CD4-positive, alpha-beta T cell (primary cell): ENCODE results near the gene ZNF169. TPM values are rescaled to one million over a fixed set of nuclear protein-coding genes. Genes with fewer than 3 reads are reported as not detected.
"Not testable (repeated sequence)": the region's sequence is repeated elsewhere in the genome, so short reads cannot be mapped to it uniquely, and the experiment has no call there.

ENCODE experiments used
- ATAC-seq: fragments of 200-7000 bp; cut with Tn5 transposase; one replicate; pipeline ENCODE4 v1.10.0; 2022; ENCODE audit warnings: mild to moderate bottlenecking; ENCODE audit not compliant: poor library complexity
- CTCF ChIA-PET: fragments of 350-600 bp; sonication (Branson Sonifier 250); formaldehyde crosslinking; loops from one replicate; lab custom pipeline; 2021; ENCODE audit warnings: antibody characterized with exemption, inconsistent platforms; lab: Charles Lee
- POLR2A ChIA-PET: fragments of 350-600 bp; sonication (Branson Sonifier 250); formaldehyde crosslinking; loops from one replicate; lab custom pipeline; 2021; ENCODE audit warnings: antibody characterized with exemption, inconsistent platforms; lab: Charles Lee
- DNase-seq, 14 experiments: peaks; one replicate each; pipeline ENCODE4 v3.0.0-alpha.2; 2013 to 2020; ENCODE audit warnings: mixed read lengths in 2 of 14
- H3K27ac ChIP-seq, 2 donors: one replicate each; pipeline versions ENCODE4 v1.5.1 to v1.7.0; 2013; ENCODE audit warnings: low read length in 2 of 2, low read depth in 1 of 2, mild to moderate bottlenecking in 1 of 2
- H3K27me3 ChIP-seq, 2 experiments: 1 replicate in 1 of 2; 2 replicates in 1 of 2; pipeline versions ENCODE4 v1.6.1 to v1.7.0; 2013; ENCODE audit warnings: low read length in 2 of 2, control low read depth in 1 of 2, mild to moderate bottlenecking in 1 of 2, moderate library complexity in 1 of 2; ENCODE audit not compliant: insufficient read depth in 2 of 2, control insufficient read depth in 1 of 2
- H3K36me3 ChIP-seq: one replicate; pipeline ENCODE4 v1.6.1; 2013; ENCODE audit warnings: low read length, control low read depth; ENCODE audit not compliant: insufficient read depth
- H3K4me1 ChIP-seq: one replicate; pipeline ENCODE4 v1.6.1; 2013; ENCODE audit warnings: low read length, control low read depth; ENCODE audit not compliant: insufficient read depth
- H3K4me3 ChIP-seq: one replicate; pipeline ENCODE4 v1.5.1; 2013; ENCODE audit warnings: mild to moderate bottlenecking, low read length, moderate library complexity
- H3K9me3 ChIP-seq, 2 experiments: 1 replicate in 1 of 2; 2 replicates in 1 of 2; pipeline versions ENCODE4 v1.6.1 to v1.7.0; 2013; ENCODE audit warnings: low read length in 2 of 2, mild to moderate bottlenecking in 2 of 2, control low read depth in 1 of 2, moderate library complexity in 1 of 2; ENCODE audit not compliant: control insufficient read depth in 1 of 2, insufficient read depth in 1 of 2
- H3K27ac Mint-ChIP-seq: one replicate; pipeline ENCODE4 v1.8.0; 2020; ENCODE audit warnings: mixed read lengths
- H3K27me3 Mint-ChIP-seq: one replicate; pipeline ENCODE4 v1.8.0; 2021; ENCODE audit warnings: mixed read lengths
- H3K36me3 Mint-ChIP-seq: one replicate; pipeline ENCODE4 v1.8.0; 2021; ENCODE audit warnings: low read depth, mixed read lengths
- H3K4me1 Mint-ChIP-seq: one replicate; pipeline ENCODE4 v1.8.0; 2021; ENCODE audit warnings: low read depth, mixed read lengths
- H3K4me3 Mint-ChIP-seq: one replicate; pipeline ENCODE4 v1.8.0; 2020; ENCODE audit warnings: mild to moderate bottlenecking, mixed read lengths
- H3K9me3 Mint-ChIP-seq: one replicate; pipeline ENCODE4 v1.8.0; 2020; ENCODE audit warnings: mixed read lengths
- intact Hi-C, 2 experiments: fragments of 100-400 bp; cut with DNase I in 1 of 2; cut with micrococcal nuclease in 1 of 2; formaldehyde crosslinking; loops; one replicate each; pipeline versions ENCODE4 v1.15.1 to v1.9.0; 2023 to 2025; cut with DNase I, micrococcal nuclease
- total RNA-seq, 174 experiments: library from RNA in 2 of 174; stranded (reverse) in 2 of 174; gene quantifications; one replicate each; pipeline ENCODE4 v1.2.3 and lab custom pipeline; 2021 to 2026
- TF ChIP-seq, protein P1 (sequence below): fragments of 200-600 bp; IDR thresholded peaks from one replicate; pipeline ENCODE4 v1.8.0; 2022; ENCODE audit warnings: antibody characterized with exemption, mild to moderate bottlenecking

The ZNF169 gene
- total RNA-seq, 2 experiments from 2014 or later, result 3.5 to 5.1 TPM

DNA sequence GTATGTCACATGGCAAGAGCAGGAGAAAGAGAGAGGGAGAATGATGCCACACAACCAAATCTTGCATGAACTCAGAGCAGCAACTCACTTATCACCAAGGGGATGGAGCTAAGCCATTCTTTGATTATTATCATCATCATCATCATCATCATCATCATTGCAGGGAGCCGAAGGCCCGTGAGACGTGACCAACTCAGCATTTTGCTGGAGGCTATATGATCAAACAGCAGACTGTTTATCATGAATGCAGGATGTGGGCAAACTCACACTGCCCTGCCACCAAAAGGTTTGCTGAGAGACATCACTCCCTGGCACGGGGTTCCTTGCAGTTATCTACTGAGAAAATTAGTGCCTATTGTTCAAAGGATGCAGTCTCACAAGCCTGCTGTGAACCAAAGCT lies 8.6 kb upstream of the ZNF169 start:
- intact Hi-C loops, result loop anchor here in 1 of 2 experiments (10.0 kb wide), 2 partner anchors 474 to 1956 kb away; partner anchors contain the start of genes AOPEP and IARS1
- peak in 8 of 14 experiments; percentile 5 to 48 (median 19) for DNase-seq
- Mint-ChIP-seq H3K27me3 (no peaks in the 10 kb centered on the region), H3K27ac (peak overlapping the region; percentile 61), H3K4me1 (peaks cover 14% of the 10 kb centered on the region), H3K4me3 (no peak overlapping the region), H3K9me3 (no peaks in the 10 kb centered on the region), H3K36me3 (no peaks in the 10 kb centered on the region)
- no peak overlapping the region for H3K4me3 ChIP-seq
- no peaks in the 10 kb centered on the region for H3K27me3 ChIP-seq
- TF ChIP-seq, protein P1, sequence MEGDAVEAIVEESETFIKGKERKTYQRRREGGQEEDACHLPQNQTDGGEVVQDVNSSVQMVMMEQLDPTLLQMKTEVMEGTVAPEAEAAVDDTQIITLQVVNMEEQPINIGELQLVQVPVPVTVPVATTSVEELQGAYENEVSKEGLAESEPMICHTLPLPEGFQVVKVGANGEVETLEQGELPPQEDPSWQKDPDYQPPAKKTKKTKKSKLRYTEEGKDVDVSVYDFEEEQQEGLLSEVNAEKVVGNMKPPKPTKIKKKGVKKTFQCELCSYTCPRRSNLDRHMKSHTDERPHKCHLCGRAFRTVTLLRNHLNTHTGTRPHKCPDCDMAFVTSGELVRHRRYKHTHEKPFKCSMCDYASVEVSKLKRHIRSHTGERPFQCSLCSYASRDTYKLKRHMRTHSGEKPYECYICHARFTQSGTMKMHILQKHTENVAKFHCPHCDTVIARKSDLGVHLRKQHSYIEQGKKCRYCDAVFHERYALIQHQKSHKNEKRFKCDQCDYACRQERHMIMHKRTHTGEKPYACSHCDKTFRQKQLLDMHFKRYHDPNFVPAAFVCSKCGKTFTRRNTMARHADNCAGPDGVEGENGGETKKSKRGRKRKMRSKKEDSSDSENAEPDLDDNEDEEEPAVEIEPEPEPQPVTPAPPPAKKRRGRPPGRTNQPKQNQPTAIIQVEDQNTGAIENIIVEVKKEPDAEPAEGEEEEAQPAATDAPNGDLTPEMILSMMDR, result no peak
- peaks cover 11% of the 10 kb centered on the region for H3K4me1 ChIP-seq
- CTCF ChIA-PET, result no interaction called here
- POLR2A ChIA-PET, result interaction anchor here (0.6 to 1.5 kb wide), 2 partner anchors 9 to 45 kb away, joined by 3 to 6 read pairs; partner anchors contain the start of gene ZNF169
- H3K9me3 ChIP-seq, result no peaks in the 10 kb centered on the region
- ATAC-seq, result peak; percentile 73
- no peak overlapping the region for H3K27ac ChIP-seq
- no peaks in the 10 kb centered on the region for H3K36me3 ChIP-seq

DNA sequence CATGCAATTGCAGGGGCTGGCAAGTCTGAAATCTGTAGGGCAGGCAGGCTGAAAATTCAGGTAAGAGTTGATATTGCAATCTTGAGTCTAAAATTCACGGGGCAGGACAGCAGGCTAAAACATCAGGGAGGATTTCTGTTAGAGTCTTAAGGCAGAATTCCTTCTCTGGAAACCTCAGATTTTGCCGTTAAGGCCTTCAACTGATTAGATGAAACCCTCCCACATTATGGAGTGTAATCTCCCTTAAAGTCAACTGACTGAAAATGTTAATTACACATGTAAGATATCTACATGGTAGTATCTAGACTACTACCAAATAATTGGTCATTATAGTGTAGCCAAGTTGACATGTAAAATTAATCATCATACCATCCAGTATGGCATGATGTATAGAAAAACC lies 3.1 kb upstream of the ZNF169 start:
- H3K4me1 Mint-ChIP-seq, result peaks cover 24% of the 10 kb centered on the region
- ATAC-seq (no peak), DNase-seq (no peak)
- H3K4me3 Mint-ChIP-seq, result no peak overlapping the region
- Histone ChIP-seq H3K36me3 (no peaks in the 10 kb centered on the region), H3K4me3 (no peak overlapping the region), H3K27me3 (peaks cover 0 to 6% of the 10 kb centered on the region in 2 experiments), H3K27ac (no peak overlapping the region), H3K9me3 (no peaks in the 10 kb centered on the region), H3K4me1 (peaks cover 23% of the 10 kb centered on the region)
- H3K36me3 Mint-ChIP-seq, result peaks cover 10% of the 10 kb centered on the region
- H3K9me3 Mint-ChIP-seq, result no peaks in the 10 kb centered on the region
- ChIA-PET POLR2A (no interaction called here), CTCF (no interaction called here)
- H3K27ac Mint-ChIP-seq, result no peak overlapping the region
- TF ChIP-seq, protein P1, result no peak
- intact Hi-C loops, result loop anchor here in 1 of 2 experiments (5.0 to 10.0 kb wide), 4 partner anchors 469 to 1961 kb away; partner anchors contain the start of genes AOPEP, CENPP, IARS1 and NOL8
- H3K27me3 Mint-ChIP-seq, result peaks cover 5% of the 10 kb centered on the region

DNA sequence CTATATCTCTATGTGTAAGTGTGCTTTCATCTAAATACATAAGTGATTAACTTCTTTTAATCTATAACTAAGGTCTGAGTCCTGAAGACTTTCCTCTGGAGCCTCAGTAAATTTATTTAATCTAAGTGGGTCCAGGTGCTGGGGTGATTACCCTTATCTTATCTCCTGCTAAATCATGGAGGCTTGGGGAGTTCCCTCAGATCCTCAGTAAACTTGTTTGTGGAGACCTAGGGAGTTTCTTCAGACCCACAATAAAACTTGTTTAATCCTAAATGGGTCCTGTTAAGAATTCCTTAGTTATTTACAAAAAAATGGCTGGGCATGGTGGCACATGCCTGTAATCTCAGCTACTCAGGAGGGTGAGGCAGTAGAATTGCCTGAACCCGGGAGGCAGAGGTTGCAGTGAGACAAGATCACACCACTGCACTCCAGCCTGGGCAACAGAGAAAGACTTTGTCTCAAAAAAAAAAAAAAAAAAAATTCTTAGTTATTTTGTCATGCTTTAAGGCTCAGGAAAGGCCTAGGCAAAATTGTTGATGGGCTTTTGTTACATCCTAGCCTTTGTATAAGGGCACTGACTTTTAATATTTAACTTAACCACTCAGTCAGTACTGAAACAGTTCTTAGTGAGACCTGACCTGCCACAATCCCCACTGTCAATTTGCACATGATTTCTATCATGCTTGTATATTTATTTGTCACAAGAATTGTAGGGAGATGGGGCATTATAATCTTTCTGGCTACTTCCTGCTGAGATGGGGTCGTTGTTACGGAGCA lies 6.7 kb downstream of the ZNF169 start:
- H3K27ac Mint-ChIP-seq, H3K4me1 ChIP-seq, intact Hi-C loops, DNase-seq, H3K27ac ChIP-seq, H3K4me3 ChIP-seq, POLR2A ChIA-PET, H3K9me3 Mint-ChIP-seq, H3K27me3 ChIP-seq, ATAC-seq, H3K4me3 Mint-ChIP-seq, H3K27me3 Mint-ChIP-seq, H3K36me3 ChIP-seq: not testable (repeated sequence)
- CTCF ChIA-PET, result interaction anchor here (0.7 kb wide), 1 partner anchor 1321 kb away, joined by 3 read pairs; no protein-coding TSS in a partner anchor
- peaks cover 10% of the 10 kb centered on the region in 2 experiments for H3K9me3 ChIP-seq
- H3K4me1 Mint-ChIP-seq, result peaks cover 42% of the 10 kb centered on the region
- peaks cover 48% of the 10 kb centered on the region for H3K36me3 Mint-ChIP-seq
